ENCODE results near the gene COLQ.
A peak's percentile ranks its signal among the peaks of the same experiment; 100 is the strongest.

COLQ gene

GRCh38 chr3:15519096-15519495 lies 2.4 kb downstream of the COLQ start:
- no peak for DNase-seq

- DNase-seq: no peak
Measured at GRCh38 chr3:15514663-15515340, 6.7 kb downstream of the COLQ start.

DNA sequence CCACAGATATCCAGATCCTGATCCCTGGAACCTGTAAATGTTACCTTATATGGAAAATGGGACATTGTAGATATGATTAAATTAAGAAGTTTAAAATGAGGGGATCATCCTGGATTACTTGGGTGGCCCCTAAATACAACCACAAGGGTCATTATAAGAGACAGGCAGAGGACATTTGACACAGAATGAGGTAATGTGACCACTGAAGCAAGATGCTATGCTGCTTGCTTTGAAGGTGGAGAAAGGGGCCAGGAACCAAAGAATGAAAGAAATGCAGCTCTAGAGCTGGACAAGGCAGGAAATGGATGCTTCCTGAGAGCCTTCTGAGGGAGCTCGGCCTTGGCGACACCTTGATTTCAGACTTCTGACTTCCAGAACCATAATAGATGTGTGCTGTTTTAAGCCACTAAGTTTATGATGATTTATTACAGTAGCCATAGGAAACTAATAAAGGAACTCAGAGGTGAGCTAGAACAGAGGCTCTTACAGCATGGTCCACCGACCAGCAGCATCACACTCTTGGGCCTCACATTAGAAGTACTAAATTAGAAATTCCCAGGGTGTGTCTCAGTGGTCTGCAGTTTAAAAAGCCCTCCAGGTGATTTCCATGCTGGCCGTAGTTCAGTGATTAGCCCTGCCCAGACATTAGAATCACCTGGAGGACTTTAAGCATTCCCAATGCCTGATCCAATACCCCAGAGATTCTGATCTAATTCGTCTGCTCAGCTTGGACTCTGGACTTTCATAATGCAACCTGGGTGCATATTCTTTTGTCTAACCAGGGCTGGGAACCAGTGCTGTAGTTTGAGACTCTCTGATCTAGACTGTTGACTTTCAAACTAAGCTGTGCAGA lies 7.5 kb downstream of the COLQ start:
- DNase-seq: no peak

- no peak for DNase-seq
Measured at GRCh38 chr3:15513116-15513515, 8.4 kb downstream of the COLQ start.

DNA sequence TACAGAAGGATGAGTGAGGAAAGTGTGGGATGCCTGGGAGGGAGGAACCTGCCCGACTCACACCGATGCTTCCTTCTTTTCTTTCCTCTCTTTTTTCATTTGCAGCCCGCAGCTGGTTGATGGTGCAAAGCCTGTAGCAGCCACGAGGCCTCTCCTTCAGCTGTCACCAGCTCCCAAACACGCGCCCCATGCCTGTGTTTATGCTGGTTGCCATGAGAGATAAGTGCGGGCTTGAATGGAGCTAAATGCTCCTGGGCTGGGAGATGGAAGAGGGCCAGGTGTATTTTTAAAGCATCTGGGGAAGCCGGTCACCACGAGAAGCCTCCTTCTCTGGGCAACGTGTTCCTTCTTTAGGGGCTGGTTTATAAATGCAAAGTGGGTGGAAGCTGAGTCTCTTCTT lies 9.3 kb downstream of the COLQ start:
- DNase-seq: no peak

- no peak for DNase-seq
Measured at GRCh38 chr3:15511156-15511555, 10.3 kb downstream of the COLQ start.

DNA sequence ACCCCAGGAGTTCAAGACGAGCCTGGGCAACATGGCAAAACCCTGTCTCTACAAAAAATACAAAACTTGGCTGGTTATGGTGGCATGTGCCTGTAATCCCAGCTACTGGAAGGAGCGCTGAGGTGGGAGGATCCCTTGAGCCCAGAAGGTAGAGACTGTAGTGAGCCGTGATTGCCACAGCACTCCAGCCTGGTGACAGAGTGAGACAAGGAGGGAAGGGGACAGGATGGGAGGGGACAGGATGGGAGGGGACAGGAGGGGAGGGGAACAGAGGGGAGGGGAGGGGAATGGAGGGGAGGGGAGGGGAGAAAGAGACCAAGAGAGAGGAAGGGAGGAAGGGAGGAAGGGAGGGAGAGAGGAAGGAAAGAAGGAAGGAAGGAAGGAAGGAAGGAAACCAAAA lies 11.0 kb downstream of the COLQ start:
- DNase-seq: no peak

- no peak for DNase-seq
Measured at GRCh38 chr3:15506571-15506970, 14.9 kb downstream of the COLQ start.

DNA sequence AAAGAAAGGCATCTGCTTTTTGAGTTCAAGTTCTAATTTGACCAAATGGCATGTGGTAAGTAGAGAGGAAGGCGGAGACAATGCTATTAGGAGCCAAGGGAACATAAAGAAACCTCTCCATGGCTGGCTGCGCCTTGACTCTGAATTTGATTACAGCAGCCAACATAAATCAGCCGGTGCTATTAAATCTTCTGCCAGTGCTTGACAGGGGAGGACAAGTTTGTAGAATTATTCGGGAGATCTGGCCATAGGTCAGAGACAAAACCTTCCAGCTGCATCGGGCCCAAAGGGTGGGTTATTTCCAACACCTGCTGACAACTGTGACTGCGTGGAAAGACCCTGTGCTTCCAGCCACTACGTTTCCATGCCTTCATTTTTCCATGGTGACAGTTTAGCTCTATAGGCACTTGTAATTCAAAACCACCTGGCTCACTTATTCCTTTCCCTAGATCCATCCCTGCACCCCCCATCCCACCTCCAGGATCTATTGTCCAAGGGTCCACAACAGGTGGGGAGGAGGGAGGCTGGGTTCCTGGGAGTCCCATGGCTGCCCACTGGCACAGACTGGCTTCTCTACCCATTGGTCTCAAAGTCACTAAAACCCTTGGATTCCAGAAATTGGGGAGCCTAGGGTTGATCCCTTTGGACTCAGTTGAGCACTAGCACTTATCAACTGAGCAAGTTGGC lies 15.9 kb downstream of the COLQ start:
- DNase-seq: no peak

DNA sequence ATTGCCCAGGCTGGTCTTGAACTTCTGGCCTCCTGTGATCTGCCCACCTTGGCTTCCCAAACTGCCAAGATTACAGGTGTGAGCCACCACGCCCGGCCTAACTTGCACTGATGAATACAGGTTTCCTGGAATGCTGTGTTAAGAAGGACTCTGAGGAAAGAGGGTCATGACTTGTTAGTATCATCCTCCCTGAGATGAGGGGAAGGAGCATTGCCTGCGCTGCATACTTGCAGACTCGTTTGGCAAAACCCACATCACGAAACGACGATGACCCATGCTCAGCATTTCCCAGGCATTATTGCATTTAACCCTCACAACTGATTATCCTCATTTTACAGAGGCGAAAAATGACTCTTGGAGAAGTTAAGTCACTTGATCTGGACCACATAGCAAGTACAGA lies 18.9 kb downstream of the COLQ start:
- no peak for DNase-seq

DNA sequence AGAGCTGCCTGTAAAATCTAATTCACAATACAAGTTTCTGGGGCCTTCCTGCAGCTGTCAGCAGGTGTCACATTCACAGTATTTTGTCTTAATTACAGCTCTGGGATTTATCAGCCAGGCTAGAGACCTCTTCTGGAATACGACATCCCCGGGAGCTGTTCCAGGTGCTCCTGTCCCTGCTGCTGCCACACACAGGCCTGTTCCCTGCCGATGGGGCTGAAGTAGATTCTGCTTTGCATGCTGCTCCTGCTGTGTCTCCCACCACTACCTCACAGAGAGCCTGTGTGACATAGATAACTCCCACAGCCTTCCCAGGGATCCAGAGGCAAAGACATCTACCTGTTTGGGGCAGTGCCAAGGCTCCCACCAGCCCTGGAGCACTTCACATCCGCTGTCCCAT lies 20.4 kb downstream of the COLQ start:
- no peak for DNase-seq

DNA sequence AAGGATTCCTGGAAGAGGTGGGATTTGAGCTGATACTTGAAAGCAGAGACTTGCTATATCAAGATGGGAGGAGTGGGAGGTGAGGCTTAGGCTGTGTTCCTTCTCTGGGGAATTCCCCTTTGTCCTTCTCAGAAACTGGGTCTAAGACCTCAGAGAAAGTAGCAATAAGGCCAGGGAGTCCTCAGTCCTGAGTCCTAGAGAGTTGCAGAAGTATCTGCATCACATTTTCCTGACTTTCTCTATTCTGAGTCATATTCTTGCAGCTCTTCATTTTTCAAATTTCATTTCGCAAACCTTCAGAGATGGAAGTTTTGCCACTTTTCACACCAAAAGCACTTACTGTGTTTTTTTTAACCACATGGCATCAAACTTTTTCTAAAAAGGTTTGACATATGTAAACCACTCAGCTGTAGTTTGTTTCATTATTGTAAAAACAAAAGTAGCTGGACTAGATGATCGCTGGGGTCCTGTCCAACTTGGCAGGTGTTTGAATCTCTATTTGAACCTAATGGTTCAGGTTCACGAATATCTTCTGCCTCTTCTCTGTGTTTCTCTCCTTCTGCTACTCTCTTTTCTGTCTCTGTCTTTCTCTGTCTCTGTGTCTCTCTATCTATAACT lies 21.3 kb downstream of the COLQ start:
- no peak for DNase-seq

- no peak for DNase-seq
Measured at GRCh38 chr3:15499536-15499935, 22.0 kb downstream of the COLQ start.

DNA sequence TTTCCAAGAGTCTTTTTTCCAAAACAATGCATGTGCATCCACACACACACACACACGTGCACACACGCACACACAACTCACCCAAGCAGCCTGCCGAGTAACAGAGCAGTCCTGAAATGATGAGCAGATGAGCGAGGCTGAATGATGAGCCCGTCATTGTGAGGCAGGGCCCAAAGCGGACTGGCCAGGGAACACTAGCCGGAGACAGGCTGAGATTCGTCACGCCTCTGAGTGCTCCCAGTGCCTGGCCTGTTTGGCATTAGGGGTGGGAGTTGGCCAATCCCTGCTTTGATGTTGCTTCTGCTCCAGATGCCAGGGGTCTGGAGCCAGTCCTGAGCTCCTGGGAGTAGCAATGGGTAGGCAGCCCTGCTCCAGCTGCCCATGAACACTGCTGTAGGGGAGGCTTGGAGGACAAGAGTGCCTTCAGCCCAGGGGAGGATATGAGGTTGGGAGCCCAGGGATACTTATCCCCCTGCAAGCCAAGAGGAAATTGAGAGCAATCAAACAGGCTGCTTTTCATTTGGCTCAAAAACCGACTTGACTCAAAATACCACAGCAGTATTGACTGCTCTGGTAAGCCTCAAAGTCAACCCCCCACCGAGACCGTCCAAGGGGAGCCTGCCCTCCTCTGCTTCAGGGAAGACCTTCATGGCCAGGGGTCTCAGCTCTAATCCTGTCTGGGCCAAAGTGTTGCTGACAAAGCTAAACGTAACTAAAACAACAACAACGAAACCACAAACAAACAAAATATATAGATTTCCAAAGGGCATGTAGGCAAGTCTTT lies 22.9 kb downstream of the COLQ start:
- peak; percentile 61 for DNase-seq

DNA sequence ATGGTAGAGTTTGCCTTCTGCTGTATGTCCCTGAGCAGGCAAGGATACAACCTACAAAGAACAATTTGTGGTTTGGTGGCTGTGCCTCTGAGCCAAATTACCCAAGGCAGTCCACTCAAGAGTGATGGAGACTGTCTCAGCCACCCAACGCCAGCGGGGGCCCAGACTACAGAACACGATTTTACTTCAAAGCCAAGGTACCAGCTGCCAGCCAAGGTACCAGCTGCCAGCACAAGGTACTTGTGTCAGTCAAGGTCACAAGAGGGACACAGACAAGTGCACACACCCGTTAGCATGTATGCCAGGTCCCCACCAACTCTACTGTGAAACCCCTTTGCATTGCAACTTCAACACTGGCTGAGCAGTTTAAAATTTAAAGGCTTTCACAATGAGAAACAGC lies 23.5 kb downstream of the COLQ start:
- DNase-seq: no peak

DNA sequence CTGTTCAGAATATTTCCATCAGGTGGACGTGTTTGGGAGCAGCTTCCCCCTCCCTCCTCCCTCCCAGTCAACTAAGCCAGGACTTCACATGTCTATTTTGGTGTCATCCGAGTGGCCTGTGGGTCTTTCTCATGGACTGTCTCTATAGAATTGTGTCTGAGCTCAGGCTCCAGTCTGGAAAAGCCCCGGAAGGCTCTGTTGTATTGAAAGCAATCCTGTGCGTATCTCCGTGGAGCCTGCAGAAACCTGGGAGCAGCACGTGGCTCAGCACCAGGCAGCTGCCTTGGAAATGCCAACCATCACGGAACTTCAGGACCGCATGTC lies 25.2 kb downstream of the COLQ start:
- no peak for DNase-seq

GRCh38 chr3:15495461-15496340 lies 25.8 kb downstream of the COLQ start:
- DNase-seq: no peak

DNA sequence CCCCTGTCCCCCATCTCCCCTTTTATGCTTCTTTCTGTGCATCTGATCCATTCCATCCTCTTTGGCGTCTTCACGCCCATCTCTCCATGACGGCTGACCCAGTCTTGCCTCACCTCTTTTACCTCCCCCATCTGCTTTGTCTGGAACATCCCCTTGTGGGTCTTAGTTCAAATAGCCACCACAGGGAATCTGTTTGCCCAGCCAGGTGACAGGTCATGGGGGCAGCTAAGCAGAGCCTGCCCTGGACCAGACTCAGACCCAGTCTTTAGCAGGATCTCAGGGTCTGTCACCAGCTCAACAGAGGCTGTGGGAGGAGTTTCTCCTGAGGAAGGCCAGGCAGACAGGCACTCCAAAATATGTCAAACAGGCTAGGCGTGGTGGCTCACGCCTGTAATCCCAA lies 28.1 kb downstream of the COLQ start:
- no peak for DNase-seq

- DNase-seq: no peak
Measured at GRCh38 chr3:15492847-15493360, 28.6 kb downstream of the COLQ start.

DNA sequence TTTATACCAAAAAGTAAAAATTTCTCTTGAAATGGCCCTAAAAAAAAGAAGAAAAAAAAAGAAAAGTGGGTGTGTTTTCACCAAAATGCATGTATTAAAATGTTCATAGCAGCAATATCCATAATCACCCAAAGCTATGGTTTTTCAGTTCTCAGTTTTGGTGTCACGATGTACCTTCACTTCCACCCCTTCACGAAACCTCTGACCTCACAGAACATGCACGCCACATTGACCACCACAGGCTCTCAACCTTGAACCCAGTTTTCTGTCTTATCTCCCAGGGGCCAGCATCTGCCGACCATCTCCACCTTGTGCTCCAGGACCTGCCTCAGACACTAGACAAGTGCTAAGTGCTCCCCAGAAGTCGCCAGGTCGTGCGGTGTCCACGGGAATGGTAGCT lies 30.4 kb downstream of the COLQ start:
- DNase-seq: no peak

GRCh38 chr3:15490158-15490557 lies 31.3 kb downstream of the COLQ start:
- no peak for DNase-seq

- no peak for DNase-seq
Measured at GRCh38 chr3:15488002-15488401, 33.5 kb downstream of the COLQ start.
